Measurements from ENCODE around the gene NDUFA7. TPM values are rescaled to one million over a fixed set of nuclear protein-coding genes. Genes with fewer than 3 reads are reported as not detected.
"Not testable (repeated sequence)": the region's sequence is repeated elsewhere in the genome, so short reads cannot be mapped to it uniquely, and the experiment has no call there.

NDUFA7 gene
- total RNA-seq, 1 donor from 2014 or later = 46.6 TPM

DNA sequence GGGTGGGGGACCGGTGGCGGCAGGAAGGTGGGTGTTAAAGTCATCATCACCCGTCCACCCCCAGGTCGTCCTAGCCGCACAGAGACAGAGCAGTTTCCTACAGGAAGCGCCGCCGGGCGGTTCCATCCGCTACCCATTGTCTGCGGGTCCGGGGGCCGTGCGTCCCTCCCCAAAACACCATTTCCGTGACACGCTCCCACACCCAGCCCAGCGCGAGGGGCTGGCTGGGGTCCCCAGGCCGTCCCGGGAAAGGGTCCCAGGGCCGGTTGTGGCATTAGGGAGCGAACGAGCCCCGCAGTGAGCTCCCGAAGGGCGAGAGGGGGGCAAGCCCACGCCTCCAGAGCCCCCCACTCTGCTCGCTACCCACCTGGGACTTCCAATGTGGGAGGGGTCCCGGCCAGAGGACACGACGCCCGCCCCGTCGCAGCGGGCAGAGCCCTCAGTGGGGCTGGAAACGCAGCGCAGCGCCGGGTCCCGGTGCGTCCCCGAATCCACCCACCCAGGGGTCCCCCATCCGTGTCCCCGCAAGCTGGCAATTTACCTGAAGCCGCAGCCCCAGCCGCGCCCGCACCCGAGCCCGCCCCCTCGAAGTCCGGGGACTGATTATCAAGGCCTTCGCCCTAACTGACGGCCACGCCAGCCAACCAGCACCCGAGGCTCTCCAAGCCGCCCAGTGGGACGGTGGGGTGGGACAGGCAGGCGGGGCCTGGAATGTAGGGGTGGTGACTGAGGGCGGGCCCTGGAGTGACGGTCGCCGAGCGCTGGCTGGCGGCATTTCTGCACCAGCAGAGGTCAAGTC lies 21.7 kb upstream of the NDUFA7 start, which contains the start of gene KANK3:
KANK3 (minus strand) TSS at position 579 of the 799 bp plus-strand sequence. CDS start 5,434 bp downstream, outside the sequence.
- intact Hi-C loops (cut with micrococcal nuclease) = loop anchor here (1.0 kb wide), 2 partner anchors 35 to 47 kb away; partner anchors contain the start of genes CD320 and RAB11B

DNA sequence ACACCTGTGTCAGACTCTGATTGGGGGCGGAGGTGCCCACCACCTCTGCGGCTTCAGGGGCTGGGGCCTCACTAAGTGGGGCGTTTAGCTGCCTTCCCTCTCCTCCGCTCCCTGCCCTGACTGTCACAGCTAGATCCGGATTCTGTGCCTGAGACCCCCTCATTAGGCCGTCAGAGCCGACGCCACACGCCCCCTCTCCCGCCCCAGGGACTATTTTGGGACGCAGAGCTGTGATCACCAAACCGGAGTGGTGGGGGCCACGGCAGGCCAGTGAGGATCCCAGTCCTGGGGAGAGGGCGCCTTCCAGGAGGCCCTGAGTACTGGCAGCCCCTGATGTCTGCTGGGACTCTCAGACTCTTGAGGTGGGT lies 21.1 kb upstream of the NDUFA7 start:
- intact Hi-C loops (cut with micrococcal nuclease) = no loop called here

DNA sequence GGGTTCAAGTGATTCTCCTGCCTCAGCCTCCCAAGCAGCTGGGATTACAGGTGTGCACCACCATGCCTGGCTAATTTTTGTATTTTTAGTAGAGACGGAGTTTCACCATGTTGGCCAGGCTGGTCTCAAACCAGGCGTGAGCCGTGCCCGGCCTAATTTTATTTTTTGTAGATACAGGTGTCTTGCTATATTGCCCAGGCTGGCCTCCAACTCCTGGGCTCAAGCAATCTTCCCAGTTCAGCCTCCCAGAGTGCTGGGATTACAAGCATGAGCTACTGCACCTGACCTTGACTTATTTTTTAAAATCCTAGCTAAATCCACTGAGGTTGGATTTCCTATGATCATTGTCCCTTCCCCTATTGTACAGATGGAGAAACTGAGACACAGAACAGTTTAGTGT lies 20.3 kb upstream of the NDUFA7 start:
- intact Hi-C loops (cut with micrococcal nuclease) = not testable (repeated sequence)

DNA sequence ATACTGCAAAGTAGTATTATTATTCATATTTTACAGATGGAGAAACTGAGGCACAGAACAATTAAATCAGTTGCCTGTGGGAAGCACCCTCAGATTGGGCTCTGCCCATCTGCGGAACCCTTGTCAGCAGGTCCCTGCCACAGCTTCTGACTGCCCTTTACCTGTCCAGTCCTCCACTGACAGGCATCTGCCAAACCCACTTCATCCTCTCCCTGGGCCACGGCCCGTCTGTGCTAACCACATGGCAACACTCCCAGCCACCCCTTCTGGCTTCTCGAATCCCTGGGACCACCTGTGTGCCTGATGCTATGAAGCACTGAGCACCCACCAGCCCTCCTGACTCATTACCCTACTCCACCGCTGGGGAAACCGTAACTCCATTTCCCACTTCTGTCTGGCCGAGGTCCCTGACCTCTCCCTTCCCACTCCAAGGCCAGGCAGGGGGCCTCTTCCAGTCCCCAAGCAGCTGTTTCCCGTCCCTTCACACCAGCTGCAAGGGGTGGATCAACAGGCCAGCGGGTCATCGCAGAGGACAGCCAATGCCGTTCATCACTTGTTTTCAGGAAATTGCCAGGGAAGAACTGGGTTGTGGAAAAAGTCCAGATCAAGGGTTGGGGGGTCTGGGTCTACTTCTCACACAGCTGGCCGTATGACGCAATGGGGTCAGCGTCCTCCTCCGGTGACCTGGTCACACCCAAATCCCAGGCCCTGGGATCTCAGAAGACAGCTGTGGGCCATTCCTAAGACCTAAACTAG lies 19.3 kb upstream of the NDUFA7 start:
- intact Hi-C loops (cut with micrococcal nuclease) = no loop called here

DNA sequence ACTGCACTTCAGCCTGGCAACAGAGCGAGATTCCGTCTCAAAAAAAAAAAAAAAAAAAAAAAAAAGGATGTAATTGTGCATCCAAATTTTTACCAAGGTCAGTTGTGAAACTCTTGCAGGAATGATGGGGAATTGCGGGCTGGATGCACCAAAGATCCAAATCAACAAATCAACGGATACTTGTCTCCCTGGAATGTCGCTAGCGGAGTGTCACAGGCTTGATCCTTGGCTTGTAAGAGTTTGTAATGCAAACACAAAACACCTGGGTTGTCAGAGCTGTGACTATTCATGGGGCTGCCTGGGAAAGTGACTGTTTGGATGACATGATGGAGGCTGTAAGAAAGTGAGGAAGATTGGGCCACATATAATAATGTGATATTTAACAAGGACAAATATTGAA lies 17.7 kb upstream of the NDUFA7 start:
- intact Hi-C loops (cut with micrococcal nuclease) = no loop called here

DNA sequence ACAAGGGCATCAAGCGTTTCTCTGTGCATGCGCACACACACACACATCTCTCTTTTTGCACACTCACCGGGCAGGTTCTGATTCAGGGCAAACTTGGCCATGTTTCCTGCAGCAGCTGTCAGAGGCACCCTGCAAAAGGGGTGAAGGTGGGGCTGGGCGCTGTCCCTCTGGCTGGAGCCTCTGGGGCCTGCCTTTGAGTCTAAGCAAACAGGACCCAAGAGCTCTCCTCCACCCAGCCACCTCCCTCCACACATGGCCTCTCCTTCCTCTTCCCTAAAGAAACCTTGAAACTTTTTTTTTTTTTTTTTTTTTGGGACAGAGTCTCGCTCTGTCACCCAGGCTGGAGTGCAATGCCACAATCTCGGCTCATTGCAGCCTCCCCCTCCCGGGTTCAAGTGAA lies 16.6 kb upstream of the NDUFA7 start:
- intact Hi-C loops (cut with micrococcal nuclease) = no loop called here

DNA sequence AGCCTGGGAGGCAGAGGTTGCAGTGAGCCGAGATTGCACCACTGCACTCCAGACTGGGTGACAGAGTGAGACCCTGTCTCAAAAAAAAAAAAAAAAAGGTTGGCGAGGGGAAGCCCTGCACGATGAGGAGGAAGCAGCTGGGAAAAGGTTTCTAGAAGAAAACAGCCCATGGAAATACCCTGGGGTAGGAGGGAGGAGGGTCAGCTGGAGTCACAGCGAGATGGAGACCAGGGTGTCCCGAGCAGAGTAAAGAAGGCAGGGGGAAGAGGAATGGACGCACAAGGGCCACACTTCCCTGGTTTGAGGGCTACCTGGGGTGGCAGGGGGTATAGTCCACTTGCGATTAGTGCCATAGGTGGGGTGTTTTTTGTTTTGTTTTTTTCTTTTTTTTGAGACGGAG lies 15.5 kb upstream of the NDUFA7 start:
- intact Hi-C loops (cut with micrococcal nuclease) = no loop called here

DNA sequence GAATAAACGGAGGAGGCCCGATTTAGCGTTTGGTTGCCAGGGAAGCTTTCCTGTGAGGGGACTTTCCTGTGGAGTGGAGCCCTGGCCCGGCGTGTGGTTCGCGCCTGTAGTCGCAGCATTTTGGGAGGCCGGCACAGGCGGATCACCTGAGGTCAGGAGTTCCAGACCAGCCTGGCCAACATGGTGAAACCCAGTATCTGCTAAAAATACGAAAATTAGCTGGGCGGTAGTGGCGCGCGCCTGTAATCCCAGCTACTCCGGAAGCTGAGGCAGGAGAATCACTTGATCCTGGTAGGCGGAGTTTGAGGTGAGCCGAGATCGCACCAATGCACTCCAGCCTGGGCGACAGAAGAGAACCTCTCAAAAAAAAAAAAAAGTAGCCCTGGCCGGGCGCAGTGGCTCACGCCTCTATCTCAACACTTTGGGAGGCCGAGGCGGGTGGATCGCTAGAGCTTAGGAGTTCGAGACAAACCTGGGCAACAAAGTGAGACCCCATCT lies 14.9 kb upstream of the NDUFA7 start:
- intact Hi-C loops (cut with micrococcal nuclease) = no loop called here

DNA sequence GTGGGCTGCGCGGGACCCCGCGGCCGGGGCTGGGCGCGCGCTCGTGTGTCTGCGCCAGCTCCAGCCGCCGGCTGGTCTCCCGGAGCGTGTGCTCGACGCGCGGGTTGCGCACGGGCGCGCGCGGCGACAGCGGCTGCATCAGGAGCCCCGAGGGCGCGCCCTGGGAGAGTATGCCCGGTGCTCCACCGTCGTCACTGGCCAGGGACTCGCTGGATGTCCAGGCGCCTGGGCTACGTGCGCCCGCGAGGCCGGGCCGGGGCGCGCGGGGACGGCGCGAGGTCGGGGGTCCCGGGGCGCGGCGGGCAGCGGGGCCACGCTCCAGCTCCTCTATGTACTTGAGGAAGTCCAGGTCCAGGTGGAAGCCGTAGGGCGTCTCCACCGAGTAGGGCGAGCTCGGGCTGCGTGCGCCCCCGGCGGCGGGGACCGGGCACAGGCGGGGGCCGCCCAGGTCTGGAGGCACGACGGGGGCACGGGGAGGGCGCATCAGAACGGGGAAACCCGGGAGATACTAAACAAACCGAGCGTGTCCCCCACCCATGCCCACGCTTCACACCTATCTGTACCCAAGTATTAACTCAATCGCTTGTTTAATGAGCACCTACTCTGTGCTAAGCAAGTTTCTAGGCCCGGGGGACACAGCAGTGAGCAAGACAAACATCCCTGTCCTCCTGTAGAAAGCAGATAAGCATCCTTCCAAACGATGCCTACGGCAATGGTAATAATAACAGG lies 14.3 kb upstream of the NDUFA7 start:
- intact Hi-C loops (cut with micrococcal nuclease) = no loop called here

DNA sequence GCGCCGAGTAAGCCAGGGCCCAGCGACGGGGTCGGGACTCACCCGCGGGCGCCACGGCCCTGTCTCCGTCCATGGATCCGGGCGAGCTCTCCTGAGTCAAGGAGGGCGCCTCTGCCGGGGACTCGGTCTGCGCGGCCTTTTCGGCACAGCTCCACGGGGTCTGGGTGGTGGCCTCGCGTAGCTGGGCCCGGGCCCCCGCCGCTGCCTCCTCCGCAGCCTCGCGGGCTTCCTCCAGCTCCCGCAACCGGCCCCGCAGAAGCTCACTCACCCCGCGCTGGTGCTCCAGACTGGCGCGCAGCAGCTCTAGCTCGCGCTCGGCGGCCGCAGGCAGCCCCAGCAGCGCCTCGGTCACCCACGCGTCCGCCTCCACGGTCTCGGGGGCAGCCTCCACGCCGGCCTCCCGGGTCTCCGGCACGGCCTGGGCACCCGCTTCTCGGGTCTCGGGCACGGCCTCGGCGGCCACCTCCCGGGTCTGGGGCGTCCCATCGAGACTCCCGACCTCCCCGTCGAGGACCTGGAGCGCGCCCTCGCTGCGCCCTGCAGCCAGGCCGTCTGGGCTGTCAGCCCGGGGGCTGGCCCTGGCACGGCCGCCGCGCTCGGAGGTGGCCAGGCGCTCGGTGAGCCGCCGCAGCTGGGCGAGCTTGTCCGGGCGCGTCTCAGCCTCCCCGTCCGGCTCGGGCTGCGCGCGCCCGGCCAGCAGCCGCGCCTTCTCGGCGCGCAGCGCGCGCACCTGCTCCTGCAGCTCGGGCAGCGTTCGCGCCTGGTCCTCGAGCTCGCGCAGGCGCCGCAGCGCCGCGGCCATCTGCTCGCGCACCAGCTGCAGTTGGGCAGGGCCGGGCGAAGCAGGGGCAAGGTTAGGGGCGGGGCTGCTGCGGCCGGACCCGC lies 13.5 kb upstream of the NDUFA7 start:
- intact Hi-C loops (cut with micrococcal nuclease) = no loop called here

DNA sequence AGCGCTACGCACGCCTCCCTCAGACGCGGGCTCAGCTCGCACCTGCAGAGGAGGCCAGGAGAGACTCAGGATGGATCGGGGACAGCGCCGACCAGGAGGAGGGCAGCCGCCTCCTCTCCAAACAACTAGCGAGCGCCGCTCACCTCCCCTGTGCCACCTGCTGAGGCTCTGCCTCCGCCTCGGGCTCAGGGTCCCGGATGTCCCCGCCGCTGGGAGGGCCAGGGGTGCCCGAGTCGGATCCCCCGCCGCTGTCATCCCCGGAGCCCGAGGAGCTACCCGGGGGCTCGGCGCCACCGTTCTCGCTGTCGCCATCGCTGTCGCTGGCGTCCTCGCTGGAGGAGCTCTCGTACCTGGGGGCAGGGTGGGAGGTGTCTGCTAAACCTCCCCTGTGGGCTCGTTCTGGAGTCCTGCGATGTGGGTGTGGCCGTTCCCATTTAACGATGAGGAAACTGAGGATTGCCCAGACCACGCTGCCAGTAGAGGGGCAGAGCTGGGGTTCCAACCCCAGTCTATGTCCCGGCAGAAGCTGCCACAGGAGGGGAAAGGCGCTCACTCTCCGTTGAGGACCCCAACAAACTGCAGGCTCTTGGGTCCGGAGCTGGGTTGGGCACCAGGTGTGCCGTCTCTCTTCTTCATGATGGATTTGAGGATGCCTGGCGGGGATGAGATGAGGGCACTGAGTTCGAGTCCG lies 12.7 kb upstream of the NDUFA7 start:
- intact Hi-C loops (cut with micrococcal nuclease) = no loop called here

DNA sequence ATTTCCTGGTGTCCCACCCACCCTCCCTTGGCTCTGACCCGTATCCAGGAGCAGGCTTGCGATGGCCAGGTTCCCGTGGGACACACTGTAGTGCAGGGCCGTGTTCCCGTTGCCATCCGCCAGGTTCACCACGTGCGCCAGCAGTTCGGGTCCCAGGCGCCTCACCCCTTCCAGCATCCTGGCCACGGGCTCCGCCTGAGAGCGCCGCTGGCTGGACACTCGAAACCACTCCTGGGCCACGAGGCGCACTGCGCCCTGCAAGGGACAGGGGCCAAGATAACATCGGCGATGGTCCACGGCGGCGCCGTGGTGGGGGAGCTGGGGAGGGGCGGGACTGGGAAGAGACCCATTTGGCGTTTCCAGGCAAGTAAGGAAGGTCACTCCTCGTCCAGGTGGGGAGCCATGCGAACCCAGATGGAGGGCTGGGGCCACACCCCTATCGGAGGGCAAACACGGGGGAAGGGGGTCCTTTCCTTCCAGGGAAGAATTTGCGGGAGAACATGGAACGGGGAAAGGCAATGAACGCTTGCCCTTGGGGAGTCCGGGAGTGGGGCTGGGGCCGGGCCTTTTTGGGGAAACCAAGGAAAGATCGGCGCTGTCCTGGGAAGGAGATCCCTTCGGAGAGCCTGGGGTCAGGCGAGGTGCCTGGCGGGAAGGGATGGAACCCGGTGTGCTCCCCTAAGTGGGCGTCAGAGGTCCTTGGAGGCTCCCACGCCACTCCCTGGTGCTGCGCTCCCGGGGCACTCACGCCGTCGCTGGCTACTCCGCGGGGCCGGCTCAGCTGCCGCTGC lies 12.0 kb upstream of the NDUFA7 start:
- intact Hi-C loops (cut with micrococcal nuclease) = no loop called here

DNA sequence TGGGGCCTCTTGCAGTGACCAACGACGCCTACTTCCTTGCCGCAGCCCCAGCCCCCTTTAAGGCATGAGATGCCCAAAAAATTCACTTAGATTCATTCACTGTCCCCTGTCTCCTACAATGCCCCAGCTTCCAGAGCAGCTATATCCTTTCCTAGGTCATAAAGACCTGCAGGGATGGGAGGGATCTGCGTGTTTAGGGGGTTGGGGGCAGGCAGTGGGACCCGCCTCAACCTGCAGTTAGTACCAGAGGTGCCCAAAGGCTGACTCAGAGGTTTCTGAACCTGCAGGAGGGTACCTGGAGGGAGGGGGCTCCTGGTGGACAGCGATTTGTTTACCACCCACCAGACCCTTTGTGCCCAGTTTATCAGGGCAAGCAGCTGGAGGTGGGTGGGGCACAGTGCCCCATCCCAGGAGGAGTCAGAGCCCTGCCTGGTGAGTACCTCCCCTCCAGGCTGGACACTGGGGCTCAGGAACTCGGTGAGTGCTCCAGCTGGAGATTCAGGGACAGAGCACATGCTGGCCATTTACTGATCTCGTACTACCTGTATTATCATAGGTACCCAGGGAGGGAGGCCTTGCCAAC lies 10.2 kb upstream of the NDUFA7 start:
- intact Hi-C loops (cut with micrococcal nuclease) = no loop called here

DNA sequence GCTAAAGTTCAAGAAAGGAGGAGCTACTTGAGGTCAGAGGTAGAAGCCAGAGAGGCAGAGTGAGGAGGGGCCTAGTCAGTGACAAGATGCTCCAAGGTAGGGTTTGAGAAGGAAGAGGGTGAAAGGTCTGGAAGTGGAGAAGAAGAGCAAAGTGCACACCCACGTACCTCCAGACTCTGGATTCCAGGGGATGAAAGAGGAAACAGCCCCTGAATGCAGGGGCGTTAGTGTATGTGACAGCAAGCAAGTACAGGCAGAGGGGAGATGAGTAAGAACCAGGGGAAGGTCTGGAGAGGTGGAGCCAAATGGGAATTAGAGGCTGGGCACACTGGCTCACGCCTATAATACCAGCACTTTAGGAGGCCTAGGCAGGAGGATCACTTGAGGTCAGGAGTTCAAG lies 8.8 kb upstream of the NDUFA7 start:
- intact Hi-C loops (cut with micrococcal nuclease) = loop anchor here (10.0 kb wide), 1 partner anchor 405 kb away; the partner anchor contains the start of genes CTXN1 and SNAPC2

DNA sequence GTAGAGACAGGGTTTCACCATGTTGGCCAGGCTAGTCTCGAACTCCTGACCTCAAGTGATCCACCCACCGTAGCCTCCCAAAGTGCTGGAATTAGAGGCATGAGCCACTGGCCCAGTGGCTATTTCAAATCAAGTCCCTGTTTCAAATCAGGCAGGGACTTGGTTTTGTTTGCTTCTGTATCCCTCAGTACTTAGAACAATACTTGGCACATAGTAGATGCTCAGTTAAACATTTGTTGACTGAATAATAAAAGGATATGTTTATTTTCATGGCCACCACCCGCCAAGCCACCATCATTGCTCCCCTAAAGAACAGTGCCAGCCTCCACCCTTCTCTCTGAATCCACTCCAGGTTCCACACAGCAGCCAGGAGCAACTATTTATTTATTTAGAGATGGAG lies 4.3 kb upstream of the NDUFA7 start:
- intact Hi-C loops (cut with micrococcal nuclease) = loop anchor here (10.0 kb wide), 1 partner anchor 401 kb away; the partner anchor contains the start of genes CTXN1 and SNAPC2

DNA sequence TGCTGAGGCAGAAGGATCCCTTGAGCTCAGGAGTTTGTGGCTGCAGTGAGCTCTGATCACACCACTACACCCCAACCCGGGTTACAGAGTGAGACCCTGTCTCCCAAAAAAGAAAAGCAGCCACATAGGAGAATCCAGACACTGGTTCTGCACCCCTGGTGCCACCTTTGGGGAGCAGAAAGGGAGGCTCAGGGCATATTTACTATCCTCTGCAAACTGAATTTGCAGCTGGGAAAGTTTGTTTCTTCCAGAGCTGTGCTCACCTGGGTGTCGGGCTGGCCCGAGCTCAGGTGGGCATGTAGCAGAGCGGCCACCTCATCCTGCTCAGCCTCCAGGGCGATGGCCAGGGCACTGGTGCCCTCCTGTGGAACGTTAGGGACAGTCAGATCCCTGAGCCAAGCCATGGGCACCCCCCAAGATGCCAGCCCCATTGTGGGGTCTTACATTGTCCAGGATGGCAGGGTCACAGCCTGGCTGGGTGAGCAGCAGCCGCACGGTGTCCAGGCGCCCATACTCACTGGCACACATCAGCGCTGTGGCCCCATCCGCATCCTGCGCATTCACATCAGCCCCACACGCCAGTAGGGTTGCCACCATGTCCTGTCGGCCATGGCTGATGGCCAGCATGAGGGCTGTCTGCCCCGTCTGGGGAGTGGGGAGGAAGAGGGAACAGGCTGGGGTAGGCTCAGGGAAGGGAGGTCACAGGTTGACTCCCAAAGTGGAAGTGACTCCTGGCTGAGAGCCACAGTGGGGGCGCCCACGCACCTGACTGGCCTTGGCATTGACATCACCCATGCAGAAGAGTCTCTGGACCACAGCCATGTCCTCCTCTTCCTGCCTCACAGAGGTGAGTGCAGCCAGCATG lies 3.2 kb upstream of the NDUFA7 start:
- intact Hi-C loops (cut with micrococcal nuclease) = loop anchor here (5.0 to 10.0 kb wide), 2 partner anchors 57 to 400 kb away; partner anchors contain the start of genes CTXN1 and SNAPC2

DNA sequence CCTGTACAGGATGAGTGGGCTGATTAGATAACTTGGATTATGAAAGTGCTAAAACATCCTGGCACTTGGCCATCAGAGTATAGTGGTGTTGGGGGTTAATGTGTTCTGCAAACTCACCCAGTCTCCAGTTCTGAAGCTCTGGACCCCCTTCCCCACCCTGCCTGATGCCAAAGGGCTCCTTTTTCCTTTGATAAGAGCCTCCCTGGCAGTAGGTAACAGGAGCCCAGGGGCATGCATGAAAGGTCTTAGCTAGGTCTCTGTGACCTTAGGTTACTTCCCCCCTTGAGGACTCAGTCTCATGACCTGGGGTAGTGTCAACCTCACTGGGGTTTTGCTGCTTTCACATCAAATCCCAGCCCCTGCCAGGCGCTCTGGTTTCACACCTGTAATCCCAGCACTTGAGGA lies 2.6 kb upstream of the NDUFA7 start:
- intact Hi-C loops (cut with micrococcal nuclease) = loop anchor here (5.0 to 10.0 kb wide), 2 partner anchors 56 to 399 kb away; partner anchors contain the start of genes CTXN1 and SNAPC2

DNA sequence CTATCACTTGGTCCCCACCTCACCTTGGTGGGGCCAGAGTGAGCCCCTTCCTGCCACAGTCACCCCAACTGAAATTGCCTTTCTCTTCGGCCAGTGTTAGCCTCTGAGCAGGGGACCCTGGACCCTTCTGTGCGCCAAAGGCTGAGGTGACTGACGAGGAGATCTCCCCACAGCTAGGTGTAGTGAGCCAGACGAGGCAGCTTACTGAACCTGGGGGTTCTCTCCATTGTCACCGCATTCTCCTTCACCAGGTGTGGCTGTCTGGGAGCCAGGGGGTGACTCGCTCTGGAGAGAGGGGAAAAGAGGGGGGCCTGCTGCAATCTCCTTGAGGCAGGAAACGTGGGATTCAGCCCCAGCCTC lies 1.4 kb upstream of the NDUFA7 start:
- intact Hi-C loops (cut with micrococcal nuclease) = loop anchor here (5.0 to 10.0 kb wide), 2 partner anchors 55 to 398 kb away; partner anchors contain the start of genes CTXN1 and SNAPC2
